GM12873 (cell line): ENCODE data around the gene BCO2.

Experiments
- TF ChIP-seq, protein P1 (sequence below): IDR thresholded peaks from 2 replicates; pipeline ENCODE4 v1.5.1; 2012; ENCODE audit warnings: low read depth, mild to moderate bottlenecking, moderate library complexity, low read length, control low read depth; ENCODE audit not compliant: insufficient read depth; ENCODE audit errors: missing control alignments

The BCO2 gene

DNA sequence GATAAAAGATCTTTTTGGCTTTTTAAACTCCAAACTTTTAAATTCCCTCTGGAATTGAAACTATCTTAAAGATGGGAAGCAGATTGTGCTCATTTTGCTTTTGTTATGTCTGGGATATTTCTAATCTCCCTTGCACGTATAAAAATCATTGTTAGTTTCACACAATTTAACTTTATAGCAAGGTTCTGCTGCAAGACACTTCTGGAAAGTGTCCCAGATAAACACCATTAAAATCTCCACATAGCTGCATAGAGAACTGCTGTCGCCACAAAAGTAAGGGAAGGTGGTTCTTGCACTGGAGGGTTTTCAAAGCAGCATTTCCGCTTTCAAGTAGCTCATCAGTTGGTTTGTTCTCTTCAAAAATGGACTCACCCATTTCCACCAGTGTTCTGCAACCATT, 62.7 kb downstream of the BCO2 start:
- TF ChIP-seq, protein P1, sequence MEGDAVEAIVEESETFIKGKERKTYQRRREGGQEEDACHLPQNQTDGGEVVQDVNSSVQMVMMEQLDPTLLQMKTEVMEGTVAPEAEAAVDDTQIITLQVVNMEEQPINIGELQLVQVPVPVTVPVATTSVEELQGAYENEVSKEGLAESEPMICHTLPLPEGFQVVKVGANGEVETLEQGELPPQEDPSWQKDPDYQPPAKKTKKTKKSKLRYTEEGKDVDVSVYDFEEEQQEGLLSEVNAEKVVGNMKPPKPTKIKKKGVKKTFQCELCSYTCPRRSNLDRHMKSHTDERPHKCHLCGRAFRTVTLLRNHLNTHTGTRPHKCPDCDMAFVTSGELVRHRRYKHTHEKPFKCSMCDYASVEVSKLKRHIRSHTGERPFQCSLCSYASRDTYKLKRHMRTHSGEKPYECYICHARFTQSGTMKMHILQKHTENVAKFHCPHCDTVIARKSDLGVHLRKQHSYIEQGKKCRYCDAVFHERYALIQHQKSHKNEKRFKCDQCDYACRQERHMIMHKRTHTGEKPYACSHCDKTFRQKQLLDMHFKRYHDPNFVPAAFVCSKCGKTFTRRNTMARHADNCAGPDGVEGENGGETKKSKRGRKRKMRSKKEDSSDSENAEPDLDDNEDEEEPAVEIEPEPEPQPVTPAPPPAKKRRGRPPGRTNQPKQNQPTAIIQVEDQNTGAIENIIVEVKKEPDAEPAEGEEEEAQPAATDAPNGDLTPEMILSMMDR = no peak

DNA sequence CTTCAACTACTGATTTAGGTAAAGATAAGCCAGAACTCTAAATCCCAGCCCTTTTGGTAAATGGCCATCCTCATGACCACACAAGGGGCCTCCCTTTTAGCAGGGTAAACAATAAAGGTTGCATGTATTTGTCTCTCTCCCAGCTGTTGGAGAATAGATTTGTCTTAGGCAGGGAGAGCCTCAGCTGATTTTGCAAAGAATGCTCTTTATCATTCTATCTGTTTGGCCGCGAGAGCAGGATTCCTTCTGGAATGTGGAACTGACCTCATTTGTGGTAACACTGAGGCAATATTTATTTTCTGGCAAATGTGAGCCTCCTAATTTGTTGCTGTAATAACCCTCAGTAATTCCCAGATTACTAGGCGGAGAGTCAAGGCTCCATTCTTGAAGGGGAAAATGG, 66.2 kb downstream of the BCO2 start:
- TF ChIP-seq, protein P1 = no peak

DNA sequence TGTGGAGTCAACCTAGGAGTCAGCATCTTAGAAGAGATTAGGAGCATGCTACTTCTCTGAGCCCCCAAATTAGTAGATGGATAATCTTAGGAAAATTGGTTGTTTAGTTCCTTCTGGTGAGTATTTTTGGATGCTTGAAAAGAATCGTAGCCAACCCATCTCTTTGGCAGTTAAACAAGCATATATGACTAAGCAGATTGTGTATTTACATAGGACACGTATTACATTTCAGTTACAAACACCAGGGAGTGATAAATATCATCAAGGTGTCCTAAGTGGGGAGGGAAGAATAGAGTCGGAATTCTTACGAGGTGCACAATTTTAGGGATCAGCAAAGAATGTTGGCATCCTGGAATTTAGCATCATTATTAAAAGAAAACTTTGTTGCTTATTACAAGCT, 71.9 kb downstream of the BCO2 start:
- TF ChIP-seq, protein P1 = no peak

DNA sequence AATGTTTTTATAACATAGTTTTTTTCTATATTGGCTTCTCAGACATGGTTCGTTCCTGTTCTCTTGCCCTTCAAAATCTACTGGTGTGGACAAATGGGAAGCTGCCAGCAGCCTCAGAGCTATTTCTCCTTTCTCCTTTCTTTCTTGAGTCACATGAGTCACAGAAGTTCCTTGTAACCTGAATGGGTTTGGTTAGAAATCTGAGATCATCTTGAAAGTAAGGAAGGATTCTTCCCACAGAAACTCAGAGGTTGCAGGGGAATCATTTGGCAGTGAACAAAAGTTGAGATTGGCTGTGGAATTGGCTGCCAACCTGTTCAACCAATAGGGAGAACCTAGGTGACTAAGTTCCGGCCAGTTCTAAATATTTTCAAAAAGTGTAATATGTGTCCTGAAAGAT, 72.9 kb downstream of the BCO2 start:
- TF ChIP-seq, protein P1 = no peak

DNA sequence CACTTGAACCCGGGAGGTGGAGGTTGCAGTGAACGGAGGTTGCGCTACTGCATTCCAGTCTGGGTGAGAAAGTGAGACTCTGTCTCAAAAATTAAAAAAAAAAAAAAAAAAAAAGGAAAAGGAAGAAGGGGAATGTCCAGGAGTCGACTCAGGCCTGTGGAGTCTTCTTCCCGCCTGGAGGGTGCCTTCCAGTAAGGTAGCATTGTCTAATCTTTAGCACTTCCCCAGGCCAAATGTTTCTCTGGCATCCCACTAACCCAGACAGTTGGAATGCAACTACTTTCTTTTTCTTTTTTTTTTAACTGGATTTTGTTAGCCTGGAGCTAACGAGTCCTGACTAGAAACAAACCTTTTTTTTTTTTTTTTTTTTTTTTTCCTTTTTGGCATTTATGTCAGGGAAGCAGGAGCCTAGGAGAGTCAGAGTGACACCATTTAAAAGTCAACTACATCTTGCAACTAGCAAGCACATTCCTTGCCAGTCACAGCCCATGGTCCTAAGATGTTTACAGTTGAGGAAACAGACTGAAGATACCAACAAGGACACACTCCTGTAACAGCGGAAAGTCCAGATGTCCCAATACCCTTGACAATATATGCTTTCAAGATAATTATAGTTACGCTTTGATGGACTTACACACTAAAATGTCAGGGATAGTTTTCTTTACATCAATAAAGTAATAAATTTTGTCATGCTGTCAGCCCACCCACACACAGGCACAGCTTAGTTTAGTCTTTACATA, 74.7 kb downstream of the BCO2 start:
- TF ChIP-seq, protein P1 = no peak

DNA sequence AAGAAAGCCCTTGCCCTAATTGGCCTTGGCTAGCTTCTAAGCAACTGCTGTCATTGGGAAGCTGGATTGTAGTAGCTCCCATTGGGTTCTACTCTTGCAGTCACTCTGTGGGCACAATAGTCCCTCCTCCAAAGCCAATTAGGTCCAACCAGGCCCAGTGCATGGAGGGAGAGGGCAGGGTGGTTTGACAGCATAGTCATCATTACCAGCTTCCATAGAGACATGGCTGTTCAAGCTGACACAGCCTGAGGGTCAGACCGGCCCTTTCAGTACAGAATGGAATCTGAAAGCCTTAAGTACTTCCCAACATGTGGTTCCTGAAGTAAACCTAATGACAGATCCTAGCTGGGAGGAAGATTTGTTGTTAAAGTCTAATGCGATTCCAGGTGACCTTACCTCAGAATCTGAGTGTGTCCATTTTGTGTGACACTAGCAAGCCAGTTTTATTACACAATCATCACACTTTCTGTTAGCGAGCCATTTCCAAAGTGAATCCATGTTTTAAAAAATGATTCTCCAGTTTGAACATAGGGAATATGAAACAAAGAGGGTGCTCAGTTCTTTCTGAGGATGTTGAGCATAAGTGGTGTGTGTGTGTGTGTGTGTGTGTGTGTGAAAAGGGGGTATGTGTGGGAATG, 78.4 kb downstream of the BCO2 start:
- TF ChIP-seq, protein P1 = no peak

DNA sequence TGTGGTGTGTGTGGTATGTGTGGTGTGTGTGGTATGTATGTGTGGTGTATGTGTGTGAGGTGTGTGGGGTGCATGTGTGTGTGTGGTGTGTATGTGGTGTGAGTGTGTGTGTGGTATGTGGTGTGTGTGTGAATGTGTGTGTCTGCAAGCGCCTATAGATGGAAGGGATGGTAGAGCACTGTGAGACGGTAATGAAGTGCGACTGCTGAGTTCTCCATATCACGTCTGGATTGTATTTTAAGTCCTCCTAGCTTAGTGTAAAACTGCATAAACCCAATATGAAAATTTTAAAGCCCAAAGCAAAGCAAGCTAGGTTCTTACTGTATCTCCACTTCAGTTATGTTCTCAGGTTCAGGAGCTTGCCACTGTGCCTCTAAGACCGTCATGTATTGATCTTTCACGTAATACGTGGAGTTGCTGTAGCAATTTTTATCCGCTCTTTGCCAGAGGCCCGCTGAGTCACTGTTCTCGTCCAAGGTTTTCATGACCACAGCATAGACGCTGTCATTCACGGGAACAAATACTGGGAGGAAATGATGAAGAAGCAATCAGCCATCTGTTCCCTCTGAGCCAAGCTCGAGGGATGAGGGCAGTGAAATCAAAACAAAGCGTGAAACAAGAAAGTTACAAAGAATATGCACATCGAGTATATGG, 79.9 kb downstream of the BCO2 start:
- TF ChIP-seq, protein P1 = no peak
